NCI-H1436 treated with DMSO at 0.1 percent for 48 hours (cell line): ENCODE data around the gene HIBCH.
A peak's percentile ranks its signal among the peaks of the same experiment; 100 is the strongest.
"Not testable (repeated sequence)": the region's sequence is repeated elsewhere in the genome, so short reads cannot be mapped to it uniquely, and the experiment has no call there.

Experiments
- DNase-seq: peaks from one replicate; lab custom pipeline; 2025; lab: John Stamatoyannopoulos, UW

HIBCH gene

GRCh38 chr2:190319555-190320498 lies at the start of gene HIBCH:
Gene HIBCH, minus strand, starts transcription at chr2:190319826. Its CDS starts 76 bp downstream, at chr2:190319750.
- DNase-seq, result peak; percentile 83

- no peak for DNase-seq
Observed at GRCh38 chr2:190367091-190367490, 47.5 kb upstream of the HIBCH start.

- no peak for DNase-seq
Observed at GRCh38 chr2:190366248-190366753, 46.7 kb upstream of the HIBCH start.

GRCh38 chr2:190365499-190366204 lies 46.0 kb upstream of the HIBCH start:
- DNase-seq, result no peak

GRCh38 chr2:190362894-190363293 lies 43.3 kb upstream of the HIBCH start:
- DNase-seq, result no peak

GRCh38 chr2:190361572-190361971 lies 41.9 kb upstream of the HIBCH start:
- DNase-seq, result no peak

- DNase-seq, result no peak
Observed at GRCh38 chr2:190360965-190361364, 41.3 kb upstream of the HIBCH start.

GRCh38 chr2:190360561-190360960 lies 40.9 kb upstream of the HIBCH start:
- no peak for DNase-seq

GRCh38 chr2:190358655-190359448 lies 39.2 kb upstream of the HIBCH start:
- DNase-seq, result not testable (repeated sequence)

- no peak for DNase-seq
Observed at GRCh38 chr2:190357600-190357999, 38.0 kb upstream of the HIBCH start.

- no peak for DNase-seq
Observed at GRCh38 chr2:190355968-190356644, 36.5 kb upstream of the HIBCH start.

GRCh38 chr2:190354003-190354690 lies 34.5 kb upstream of the HIBCH start:
- DNase-seq, result no peak

GRCh38 chr2:190353537-190353899 lies 33.9 kb upstream of the HIBCH start:
- no peak for DNase-seq

- DNase-seq, result no peak
Observed at GRCh38 chr2:190352668-190353536, 33.3 kb upstream of the HIBCH start.

GRCh38 chr2:190351955-190352354 lies 32.3 kb upstream of the HIBCH start:
- DNase-seq, result no peak

- DNase-seq, result no peak
Observed at GRCh38 chr2:190350371-190350770, 30.7 kb upstream of the HIBCH start.

GRCh38 chr2:190344276-190344827 lies 24.7 kb upstream of the HIBCH start:
- DNase-seq, result no peak

- DNase-seq, result no peak
Observed at GRCh38 chr2:190343536-190344275, 24.1 kb upstream of the HIBCH start, which contains the start of gene INPP1. Gene INPP1, plus strand, starts transcription at chr2:190343589. Its CDS starts 16,514 bp downstream, at chr2:190360103.

- no peak for DNase-seq
Observed at GRCh38 chr2:190343089-190343535, 23.5 kb upstream of the HIBCH start.
